H9 (cell line): ENCODE measurements around the gene JAG2. TPM values are rescaled to one million over a fixed set of nuclear protein-coding genes. Genes with fewer than 3 reads are reported as not detected.

ENCODE experiments used
- DNase-seq: peaks from one replicate; pipeline ENCODE4 v3.0.0-alpha.2; 2017
- H2AFZ ChIP-seq: one replicate; pipeline ENCODE4 v1.6.1; 2013; ENCODE audit warnings: mild to moderate bottlenecking, low read length, control low read depth, moderate library complexity
- H2AK5ac ChIP-seq: 2 replicates; pipeline ENCODE4 v1.6.1; 2013; ENCODE audit warnings: low read length, control low read depth, mixed read lengths; ENCODE audit not compliant: insufficient read length
- H2BK120ac ChIP-seq: one replicate; pipeline ENCODE4 v1.6.1; 2013; ENCODE audit warnings: low read depth, mild to moderate bottlenecking, low read length, control low read depth, inconsistent platforms; ENCODE audit not compliant: poor library complexity, severe bottlenecking
- H2BK12ac ChIP-seq: 2 replicates; pipeline ENCODE4 v1.6.1; 2013; ENCODE audit warnings: low read length, control low read depth, mixed read lengths, low read depth; ENCODE audit not compliant: insufficient read length
- H2BK15ac ChIP-seq: 2 replicates; pipeline ENCODE4 v1.6.1; 2013; ENCODE audit warnings: low read depth, low read length, control low read depth
- H2BK20ac ChIP-seq: one replicate; pipeline ENCODE4 v1.6.1; 2013; ENCODE audit warnings: low read depth, mild to moderate bottlenecking, low read length, control low read depth, inconsistent platforms; ENCODE audit not compliant: poor library complexity, severe bottlenecking
- H2BK5ac ChIP-seq: 2 replicates; pipeline ENCODE4 v1.6.1; 2013; ENCODE audit warnings: low read length, control low read depth, mixed read lengths; ENCODE audit not compliant: insufficient read length
- H3K14ac ChIP-seq: 2 replicates; pipeline ENCODE4 v1.6.1; 2013; ENCODE audit warnings: low read length, control low read depth; ENCODE audit not compliant: insufficient read depth
- H3K18ac ChIP-seq: 2 replicates; pipeline ENCODE4 v1.6.1; 2013; ENCODE audit warnings: low read depth, mild to moderate bottlenecking, mixed read lengths, low read length, control low read depth; ENCODE audit not compliant: insufficient read length
- H3K23ac ChIP-seq: 2 replicates; pipeline ENCODE4 v1.6.1; 2013; ENCODE audit warnings: low read length, control low read depth, mixed read lengths, low read depth; ENCODE audit not compliant: insufficient read length
- H3K23me2 ChIP-seq: 2 replicates; pipeline ENCODE4 v1.6.1; 2013; ENCODE audit warnings: low read depth, mild to moderate bottlenecking, mixed read lengths, low read length, control low read depth; ENCODE audit not compliant: insufficient read length, poor library complexity, severe bottlenecking
- H3K27ac ChIP-seq: 2 replicates; pipeline ENCODE4 v1.5.1; 2013; ENCODE audit warnings: low read length, control low read depth, mixed read lengths, low read depth; ENCODE audit not compliant: insufficient read length
- H3K27me3 ChIP-seq: 2 replicates; pipeline ENCODE4 v1.6.1; 2013; ENCODE audit warnings: low read length, control low read depth, inconsistent platforms; ENCODE audit not compliant: insufficient read depth
- H3K4ac ChIP-seq: 2 replicates; pipeline ENCODE4 v1.6.1; 2013; ENCODE audit warnings: low read depth, mild to moderate bottlenecking, control low read depth, inconsistent platforms, low read length, moderate library complexity
- H3K4me1 ChIP-seq: 2 replicates; pipeline ENCODE4 v1.6.1; 2013; ENCODE audit warnings: low read length, control low read depth, inconsistent platforms; ENCODE audit not compliant: insufficient read depth
- H3K4me2 ChIP-seq: 2 replicates; pipeline ENCODE4 v1.6.1; 2013; ENCODE audit warnings: low read length, control low read depth, mixed read lengths; ENCODE audit not compliant: insufficient read length, insufficient read depth
- H3K56ac ChIP-seq: 2 replicates; pipeline ENCODE4 v1.6.1; 2013; ENCODE audit warnings: low read depth, mild to moderate bottlenecking, mixed read lengths, low read length, control low read depth; ENCODE audit not compliant: insufficient read length
- H3K79me1 ChIP-seq: 2 replicates; pipeline ENCODE4 v1.6.1; 2013; ENCODE audit warnings: low read depth, mild to moderate bottlenecking, moderate library complexity, low read length, control low read depth, inconsistent platforms; ENCODE audit not compliant: insufficient read depth, poor library complexity, severe bottlenecking
- H3K79me2 ChIP-seq: 2 replicates; pipeline ENCODE4 v1.6.1; 2013; ENCODE audit warnings: low read length, control low read depth, inconsistent platforms; ENCODE audit not compliant: insufficient read depth
- H3K9ac ChIP-seq: 2 replicates; pipeline ENCODE4 v1.6.1; 2013; ENCODE audit warnings: low read length, control low read depth, mixed read lengths; ENCODE audit not compliant: insufficient read length; ENCODE audit errors: extremely low read depth
- H3K9me3 ChIP-seq: one replicate; pipeline ENCODE4 v1.6.1; 2013; ENCODE audit warnings: low read depth, low read length, inconsistent platforms; ENCODE audit not compliant: control insufficient read depth
- H3T11ph ChIP-seq: one replicate; pipeline ENCODE4 v1.6.1; 2013; ENCODE audit warnings: mild to moderate bottlenecking, low read length, control low read depth, inconsistent platforms
- H4K20me1 ChIP-seq: one replicate; pipeline ENCODE4 v1.6.1; 2013; ENCODE audit not compliant: control insufficient read depth, insufficient read length, insufficient read depth
- H4K5ac ChIP-seq: 2 replicates; pipeline ENCODE4 v1.6.1; 2013; ENCODE audit warnings: low read depth, mild to moderate bottlenecking, mixed read lengths, low read length, control low read depth; ENCODE audit not compliant: insufficient read length
- H4K8ac ChIP-seq: replicated peaks from 2 replicates; pipeline ENCODE4 v1.6.1; 2013; ENCODE audit warnings: low read length, control low read depth, mixed read lengths, low read depth; ENCODE audit not compliant: insufficient read length
- H4K91ac ChIP-seq: 2 replicates; pipeline ENCODE4 v1.6.1; 2013; ENCODE audit warnings: low read depth, mild to moderate bottlenecking, moderate library complexity, mixed read lengths, low read length, control low read depth; ENCODE audit not compliant: insufficient read length
- H3K27ac Mint-ChIP-seq, 3 experiments: 2 replicates in 2 of 3; 3 replicates in 1 of 3; pipeline ENCODE4 v1.8.0; 2020 to 2021; ENCODE audit warnings: mixed read lengths in 3 of 3, mild to moderate bottlenecking in 1 of 3, moderate library complexity in 1 of 3
- H3K27me3 Mint-ChIP-seq: 2 replicates; pipeline ENCODE4 v1.8.0; 2021; ENCODE audit warnings: low read depth, mild to moderate bottlenecking, moderate library complexity, mixed read lengths
- H3K36me3 Mint-ChIP-seq, 3 experiments: 2 replicates in 2 of 3; 3 replicates in 1 of 3; pipeline ENCODE4 v1.8.0; 2020 to 2021; ENCODE audit warnings: low read depth in 3 of 3, mixed read lengths in 3 of 3; ENCODE audit not compliant: insufficient read depth in 1 of 3
- H3K4me1 Mint-ChIP-seq, 2 experiments: 2 replicates each; pipeline ENCODE4 v1.8.0; 2020; ENCODE audit warnings: mixed read lengths in 2 of 2
- H3K4me3 Mint-ChIP-seq, 2 experiments: 2 replicates in 1 of 2; 3 replicates in 1 of 2; pipeline ENCODE4 v1.8.0; 2020 to 2021; ENCODE audit warnings: mild to moderate bottlenecking in 2 of 2, mixed read lengths in 2 of 2, moderate library complexity in 1 of 2
- H3K9me3 Mint-ChIP-seq, 2 experiments: 2 replicates in 1 of 2; 3 replicates in 1 of 2; pipeline ENCODE4 v1.8.0; 2020; ENCODE audit warnings: mild to moderate bottlenecking in 2 of 2, mixed read lengths in 2 of 2, moderate library complexity in 1 of 2
- WGBS: extraction: QIAGEN DNeasy Blood & Tissue Kit; methylation state at CpG from one replicate; pipeline ENCODE4 v1.1.7; 2013; ENCODE audit warnings: missing lambda C conversion rate, low lambda C conversion rate, mixed read lengths; ENCODE audit not compliant: insufficient read length; ENCODE audit errors: extremely low coverage; 5-methylcytosine and 5-hydroxymethylcytosine counted together
- total RNA-seq: library from RNA; stranded (reverse); gene quantifications from 2 replicates; pipeline ENCODE4 v1.2.1, GENCODE V29; 2021
- TF ChIP-seq, protein P1 (sequence below): fragments of 200-600 bp; sonication (generic); conservative IDR thresholded peaks from 3 replicates; pipeline ENCODE4 v1.8.0; 2021; ENCODE audit warnings: antibody characterized with exemption, mild to moderate bottlenecking

JAG2 gene
- total RNA-seq, 1 experiment from 2014 or later: 11.4 TPM

- no peaks in the 10 kb centered on the region; the same call in 1 of the 2 replicates for H3K27me3 ChIP-seq
- no peaks in the 10 kb centered on the region for H3K9me3 ChIP-seq
- peaks cover 33% of the 10 kb centered on the region for H3K27me3 Mint-ChIP-seq
- no peaks in the 10 kb centered on the region for H3K9me3 Mint-ChIP-seq
- peaks cover 8 to 9% of the 10 kb centered on the region in 2 experiments for H3K4me1 Mint-ChIP-seq
- H2BK12ac ChIP-seq: no peak overlapping the region
- H2BK15ac ChIP-seq: no peak overlapping the region
- no peak overlapping the region for H3T11ph ChIP-seq
- H3K56ac ChIP-seq: no peak overlapping the region
- no peak overlapping the region for H3K4me2 ChIP-seq
- no peaks in the 10 kb centered on the region for H3K79me1 ChIP-seq
- no peaks in the 10 kb centered on the region; the same call in 1 of the 2 replicates for H3K4me1 ChIP-seq
- no peak overlapping the region for H3K4ac ChIP-seq
- TF ChIP-seq, protein P1, sequence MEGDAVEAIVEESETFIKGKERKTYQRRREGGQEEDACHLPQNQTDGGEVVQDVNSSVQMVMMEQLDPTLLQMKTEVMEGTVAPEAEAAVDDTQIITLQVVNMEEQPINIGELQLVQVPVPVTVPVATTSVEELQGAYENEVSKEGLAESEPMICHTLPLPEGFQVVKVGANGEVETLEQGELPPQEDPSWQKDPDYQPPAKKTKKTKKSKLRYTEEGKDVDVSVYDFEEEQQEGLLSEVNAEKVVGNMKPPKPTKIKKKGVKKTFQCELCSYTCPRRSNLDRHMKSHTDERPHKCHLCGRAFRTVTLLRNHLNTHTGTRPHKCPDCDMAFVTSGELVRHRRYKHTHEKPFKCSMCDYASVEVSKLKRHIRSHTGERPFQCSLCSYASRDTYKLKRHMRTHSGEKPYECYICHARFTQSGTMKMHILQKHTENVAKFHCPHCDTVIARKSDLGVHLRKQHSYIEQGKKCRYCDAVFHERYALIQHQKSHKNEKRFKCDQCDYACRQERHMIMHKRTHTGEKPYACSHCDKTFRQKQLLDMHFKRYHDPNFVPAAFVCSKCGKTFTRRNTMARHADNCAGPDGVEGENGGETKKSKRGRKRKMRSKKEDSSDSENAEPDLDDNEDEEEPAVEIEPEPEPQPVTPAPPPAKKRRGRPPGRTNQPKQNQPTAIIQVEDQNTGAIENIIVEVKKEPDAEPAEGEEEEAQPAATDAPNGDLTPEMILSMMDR: peak; percentile 49
- H4K8ac ChIP-seq: no peak overlapping the region
- H3K14ac ChIP-seq: no peak overlapping the region
- no peaks in the 10 kb centered on the region for H3K79me2 ChIP-seq
- no peak overlapping the region for H2BK5ac ChIP-seq
- no peak overlapping the region for H3K18ac ChIP-seq
- H3K27ac ChIP-seq: no peak overlapping the region
- H3K4me3 Mint-ChIP-seq: no peak overlapping the region; a peak in 1 of 5 replicates
- no peak overlapping the region for H3K27ac Mint-ChIP-seq
- H4K91ac ChIP-seq: no peak overlapping the region
- no peak for DNase-seq
- no peak overlapping the region for H2BK120ac ChIP-seq
- no peak overlapping the region for H2AK5ac ChIP-seq
- H3K23me2 ChIP-seq: no peaks in the 10 kb centered on the region
- no peak overlapping the region for H2AFZ ChIP-seq
- no peak overlapping the region for H4K5ac ChIP-seq
- no CpG with 5 or more reads among the region's 10 CpGs for WGBS
- H4K20me1 ChIP-seq: no peaks in the 10 kb centered on the region
- no peak overlapping the region for H3K9ac ChIP-seq
- no peak overlapping the region for H3K23ac ChIP-seq
- no peaks in the 10 kb centered on the region for H3K36me3 Mint-ChIP-seq
- H2BK20ac ChIP-seq: no peak overlapping the region
Observed at GRCh38 chr14:105200074-105200473, 31.5 kb upstream of the JAG2 start.
